Stimulated activated CD4-positive, alpha-beta T cell treated with anti-CD3 and anti-CD28 coated beads, TNF-alpha, amount 100 ng/mL, for 48 hours (primary cell): ENCODE measurements around the gene MTNR1A.

Source experiments
- DNase-seq, 3 donors: peaks; one replicate each; pipeline ENCODE4 v3.0.0-alpha.2; 2020; ENCODE audit warnings: low read depth in 3 of 3

MTNR1A gene

GRCh38 chr4:186486172-186486571, 69.2 kb downstream of the MTNR1A start:
- no peak for DNase-seq

- no peak for DNase-seq
Measured at GRCh38 chr4:186485561-186486062, 69.8 kb downstream of the MTNR1A start.

GRCh38 chr4:186485150-186485549, 70.2 kb downstream of the MTNR1A start:
- DNase-seq: no peak

- DNase-seq: no peak
Measured at GRCh38 chr4:186483656-186484055, 71.7 kb downstream of the MTNR1A start.
